DMS114 treated with DMSO at 0.1 percent for 48 hours (cell line): ENCODE data around the gene EIF2B2.
A peak's percentile ranks its signal among the peaks of the same experiment; 100 is the strongest.

ENCODE experiments used
- DNase-seq: peaks from one replicate; lab custom pipeline; 2025; ENCODE audit not compliant: unreplicated experiment; lab: John Stamatoyannopoulos, UW

The EIF2B2 gene

DNA sequence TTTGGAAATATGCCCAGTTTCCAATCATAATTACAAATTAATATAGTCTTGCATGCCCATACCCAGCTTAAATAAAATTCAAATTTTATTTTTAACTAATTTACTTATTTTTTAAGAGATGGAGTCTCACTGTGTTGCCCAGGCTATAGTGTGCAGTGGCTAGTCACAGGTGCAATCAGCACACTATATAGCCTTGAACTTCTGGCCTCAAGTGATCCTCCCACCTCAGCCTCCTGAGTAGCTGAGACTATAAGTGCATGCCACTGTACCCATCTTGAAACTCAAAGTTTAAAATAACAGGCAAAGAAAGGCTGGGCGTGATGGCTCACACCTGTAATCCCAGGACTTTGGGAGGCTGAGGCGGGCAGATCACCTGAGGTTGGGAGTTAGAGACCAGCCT, 38.2 kb downstream of the EIF2B2 start:
- no peak for DNase-seq

DNA sequence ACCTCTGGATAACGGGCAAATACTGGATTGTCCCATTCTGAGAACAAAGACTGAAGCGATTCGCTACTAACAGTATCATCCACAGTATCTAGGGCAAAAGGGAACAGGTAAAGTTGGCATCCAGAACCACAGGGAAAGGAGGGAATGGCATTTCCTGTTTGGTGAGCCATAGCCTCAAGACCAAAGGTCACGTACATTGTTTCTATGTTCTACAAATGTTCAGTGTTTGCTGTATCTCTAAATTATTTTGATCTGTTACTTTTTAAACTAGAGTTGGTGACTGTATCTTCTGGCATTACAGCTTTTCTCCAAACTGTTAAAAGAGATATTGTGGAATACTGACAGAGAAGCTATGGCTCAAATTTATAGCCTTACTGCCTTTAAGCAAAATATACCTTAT, 38.9 kb downstream of the EIF2B2 start:
- DNase-seq: no peak

DNA sequence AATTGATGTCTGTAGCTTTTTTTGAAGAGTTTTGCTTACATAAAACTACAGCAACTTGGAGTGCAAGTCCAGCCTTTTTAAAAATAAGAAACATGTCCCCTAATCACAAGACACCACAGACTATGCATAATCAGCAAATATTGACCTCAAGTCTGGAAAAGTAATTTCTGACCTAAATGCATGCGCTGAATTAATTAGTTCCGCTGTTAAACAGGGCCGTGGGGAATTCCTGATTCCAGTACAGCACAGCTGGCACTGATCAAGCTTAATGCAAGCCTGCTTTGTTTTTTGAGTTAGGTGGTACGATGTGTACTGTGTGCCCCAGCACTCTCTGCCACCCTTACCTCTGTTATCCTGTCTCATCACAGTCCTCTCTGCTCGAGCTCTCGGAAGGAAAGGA, 39.3 kb downstream of the EIF2B2 start:
- DNase-seq: no peak

DNA sequence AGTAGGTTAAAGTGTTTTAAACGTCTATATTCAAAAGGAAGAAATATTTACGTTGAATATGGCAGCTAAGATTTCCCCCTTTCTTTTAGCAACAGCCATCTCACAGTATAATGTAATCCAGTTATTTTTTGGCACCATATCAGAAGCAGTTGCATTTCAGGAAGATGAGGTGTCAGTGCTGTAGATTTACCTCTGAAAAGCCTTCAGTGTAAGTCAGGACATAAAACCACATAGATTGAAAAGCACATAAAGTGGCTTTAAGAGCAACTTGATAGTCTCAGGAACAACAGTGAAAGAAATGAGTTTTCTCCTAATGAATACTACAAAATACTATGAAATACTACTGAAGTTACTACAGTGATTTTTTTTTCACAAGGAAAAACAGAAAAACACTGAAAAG, 41.6 kb downstream of the EIF2B2 start:
- DNase-seq: no peak

DNA sequence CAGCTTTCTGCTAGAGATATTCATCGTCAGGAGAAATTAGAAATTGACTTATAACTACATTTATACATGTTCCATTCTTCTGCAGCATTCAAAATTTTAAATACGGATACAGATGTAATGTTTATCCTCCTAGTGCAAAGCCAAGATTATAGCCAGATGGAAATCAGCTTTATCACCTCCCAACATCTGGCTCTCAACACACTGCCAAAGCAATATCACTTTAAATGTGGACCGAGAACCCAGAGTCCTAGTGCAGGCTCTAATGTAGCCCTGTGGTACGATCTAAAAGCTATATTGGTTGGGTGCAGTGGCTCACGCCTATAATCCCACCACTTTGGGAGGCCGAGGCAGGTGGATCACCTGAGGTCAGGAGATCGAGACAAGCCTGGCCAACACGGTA, 42.0 kb downstream of the EIF2B2 start:
- DNase-seq: no peak

DNA sequence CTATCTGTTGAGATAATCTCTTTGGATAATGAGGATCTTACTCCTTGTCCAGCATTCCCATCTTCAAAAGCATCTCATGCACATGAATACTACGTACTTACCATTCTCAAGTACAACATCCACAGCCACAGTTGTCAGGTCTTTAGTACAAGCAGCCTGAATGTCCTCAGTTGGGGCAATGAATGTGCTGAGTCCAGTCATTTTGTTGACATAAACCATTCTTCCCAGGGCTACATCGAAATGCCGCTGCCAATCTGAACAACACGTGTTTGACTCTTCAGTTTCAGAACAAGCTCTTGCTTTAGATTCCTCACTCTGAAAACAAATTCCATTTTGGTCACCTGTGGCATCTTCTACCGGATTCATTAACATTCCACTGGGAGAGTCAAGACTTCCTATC, 43.6 kb downstream of the EIF2B2 start:
- DNase-seq: no peak

DNA sequence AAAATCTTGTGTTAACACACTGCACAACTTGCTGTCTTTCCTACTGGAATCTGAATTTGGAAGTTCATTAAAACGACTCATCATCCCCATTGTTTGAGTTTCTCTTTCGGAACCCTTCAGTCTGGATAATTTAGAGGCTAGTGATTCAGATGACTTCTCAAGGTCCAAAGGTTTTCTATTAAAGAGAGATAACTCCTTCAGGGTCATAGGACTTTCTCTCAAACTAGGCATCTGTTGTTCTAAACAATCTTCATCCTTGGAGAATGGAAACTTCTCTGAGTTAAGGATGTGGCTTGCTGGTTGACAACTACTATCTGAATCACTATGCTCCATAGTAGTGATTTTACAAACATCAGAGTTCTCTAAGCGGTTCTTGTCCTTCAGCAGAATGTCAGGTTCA, 44.2 kb downstream of the EIF2B2 start:
- no peak for DNase-seq

DNA sequence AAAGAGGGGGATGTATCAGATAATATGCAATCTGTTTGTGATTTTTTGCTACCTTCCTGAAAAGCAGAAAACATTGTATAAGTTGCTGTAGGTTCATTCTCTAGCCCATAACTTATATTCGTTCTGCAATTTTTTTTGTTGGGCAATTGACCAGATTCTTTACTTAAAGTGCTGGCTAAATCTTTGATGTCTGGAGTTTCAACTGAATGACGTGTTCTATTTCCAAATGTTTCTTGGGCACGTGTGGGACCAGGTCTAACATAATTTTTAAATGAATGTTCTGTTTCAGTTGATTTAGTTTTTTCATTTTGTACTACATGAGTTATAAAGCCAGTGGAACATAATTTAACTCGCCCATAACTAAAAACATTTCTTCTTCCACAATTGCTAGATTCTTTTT, 44.8 kb downstream of the EIF2B2 start:
- no peak for DNase-seq

DNA sequence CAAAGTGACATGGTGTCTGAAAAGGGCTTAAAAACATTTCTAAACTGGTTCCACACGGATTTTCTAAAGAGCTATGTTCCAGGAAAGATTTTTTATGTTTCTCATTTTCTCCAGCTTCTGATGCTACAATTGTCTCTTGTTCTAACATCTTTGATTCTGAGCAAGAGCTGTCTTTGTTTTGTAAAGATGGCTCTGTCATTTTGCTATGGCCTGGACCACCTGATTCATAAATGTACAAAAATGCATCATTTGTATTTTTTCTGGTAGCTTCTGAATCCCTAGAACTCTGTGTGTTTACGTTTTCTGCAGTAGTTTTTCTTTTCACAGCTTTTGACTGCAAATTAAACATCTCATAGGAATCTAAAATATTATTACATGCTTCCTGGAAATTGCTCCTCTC, 45.4 kb downstream of the EIF2B2 start:
- no peak for DNase-seq

DNA sequence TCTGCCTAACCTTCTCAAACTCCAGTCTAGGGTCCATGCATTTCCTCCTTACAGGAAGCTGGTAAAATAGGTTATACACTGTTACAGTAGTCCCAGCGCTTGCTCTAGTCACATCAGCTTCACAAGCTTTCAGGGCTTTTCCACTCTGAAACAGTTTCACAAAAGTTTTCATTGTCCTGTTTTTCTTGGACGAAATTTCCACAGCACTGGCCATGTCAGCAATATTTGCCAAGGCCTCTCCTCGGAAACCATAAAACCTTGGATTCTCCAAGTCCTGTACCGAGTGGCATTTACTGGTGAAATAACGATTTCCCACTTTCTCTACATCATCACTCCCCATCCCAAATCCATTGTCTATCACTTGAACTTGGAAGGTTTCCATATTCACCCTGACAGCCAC, 46.4 kb downstream of the EIF2B2 start:
- no peak for DNase-seq

DNA sequence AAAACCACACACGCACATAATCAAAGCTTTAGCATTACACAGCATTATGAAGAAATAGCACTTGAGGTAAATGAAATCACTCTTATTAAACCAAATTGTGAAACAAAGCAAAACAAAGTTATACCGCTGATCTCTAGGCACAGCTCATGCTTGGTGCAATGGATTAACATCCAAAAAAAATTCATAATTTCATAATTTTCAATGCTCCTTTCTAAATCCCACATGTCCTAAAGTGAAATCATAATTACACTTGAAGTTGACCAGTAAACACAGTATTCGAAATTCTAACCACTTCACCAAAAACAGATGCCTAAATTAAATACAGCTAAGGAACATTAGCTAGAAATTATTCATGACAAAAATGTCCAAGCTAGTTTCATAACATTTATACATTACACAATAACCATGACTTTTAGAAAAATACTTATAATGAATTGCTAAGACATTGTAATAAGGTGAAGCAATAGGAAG, 47.0 kb downstream of the EIF2B2 start:
- DNase-seq: no peak

DNA sequence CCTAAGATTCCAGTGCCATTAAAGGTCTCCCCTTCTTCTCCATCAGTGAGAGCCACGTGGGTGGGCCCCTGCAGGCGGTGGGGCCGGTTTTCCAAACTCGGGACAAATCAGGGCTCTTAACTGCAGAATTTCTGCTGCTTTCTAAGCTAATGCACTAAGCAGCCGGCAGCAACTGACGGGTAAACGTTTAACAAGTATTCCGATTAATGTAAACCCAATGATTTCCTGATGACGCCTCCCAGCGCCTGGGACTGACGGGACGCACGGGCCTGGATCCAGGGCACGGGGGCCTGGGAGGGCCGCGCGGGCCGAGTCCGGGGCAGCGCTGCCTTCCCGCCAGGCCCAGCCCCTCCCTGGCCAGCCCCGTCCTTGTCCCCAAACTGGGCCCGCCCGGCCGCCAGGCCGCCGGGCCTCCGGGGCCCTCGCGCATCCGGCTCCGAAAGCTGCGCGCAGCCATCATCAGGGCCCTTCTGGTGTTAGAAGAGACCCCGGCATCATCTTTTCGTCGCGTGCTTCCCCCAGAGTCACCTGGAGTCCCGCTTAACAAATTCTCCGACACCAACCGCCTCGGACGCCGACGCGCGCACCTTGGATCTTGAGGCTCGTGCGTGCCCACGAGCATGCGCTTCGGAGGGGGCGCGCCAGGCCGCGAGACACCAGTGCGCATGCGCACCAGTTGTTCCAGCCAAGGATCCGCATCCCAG, 48.3 kb downstream of the EIF2B2 start, which contains the start of gene MLH3:
TSS of gene MLH3 (minus strand) at position 616 of the 704 bp plus-strand sequence. CDS start 1,812 bp downstream, outside the sequence.
- DNase-seq: peak; percentile 73

DNA sequence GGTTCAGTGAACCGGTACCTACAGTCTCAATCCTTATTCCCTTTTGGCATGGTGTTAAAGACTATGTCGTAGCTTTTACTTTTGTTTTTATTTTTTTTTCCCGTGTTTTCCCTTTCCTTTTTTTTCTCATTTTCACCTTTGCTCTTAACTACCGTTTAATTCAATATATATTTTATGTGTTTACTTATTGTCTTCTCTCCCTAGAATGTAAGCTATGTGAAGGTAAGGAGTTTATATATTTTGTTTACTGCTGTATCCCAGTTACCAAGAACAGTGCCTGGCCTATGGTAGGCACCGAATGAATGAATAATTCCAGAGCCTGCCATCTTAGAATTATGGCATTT, 48.8 kb downstream of the EIF2B2 start:
- no peak for DNase-seq

DNA sequence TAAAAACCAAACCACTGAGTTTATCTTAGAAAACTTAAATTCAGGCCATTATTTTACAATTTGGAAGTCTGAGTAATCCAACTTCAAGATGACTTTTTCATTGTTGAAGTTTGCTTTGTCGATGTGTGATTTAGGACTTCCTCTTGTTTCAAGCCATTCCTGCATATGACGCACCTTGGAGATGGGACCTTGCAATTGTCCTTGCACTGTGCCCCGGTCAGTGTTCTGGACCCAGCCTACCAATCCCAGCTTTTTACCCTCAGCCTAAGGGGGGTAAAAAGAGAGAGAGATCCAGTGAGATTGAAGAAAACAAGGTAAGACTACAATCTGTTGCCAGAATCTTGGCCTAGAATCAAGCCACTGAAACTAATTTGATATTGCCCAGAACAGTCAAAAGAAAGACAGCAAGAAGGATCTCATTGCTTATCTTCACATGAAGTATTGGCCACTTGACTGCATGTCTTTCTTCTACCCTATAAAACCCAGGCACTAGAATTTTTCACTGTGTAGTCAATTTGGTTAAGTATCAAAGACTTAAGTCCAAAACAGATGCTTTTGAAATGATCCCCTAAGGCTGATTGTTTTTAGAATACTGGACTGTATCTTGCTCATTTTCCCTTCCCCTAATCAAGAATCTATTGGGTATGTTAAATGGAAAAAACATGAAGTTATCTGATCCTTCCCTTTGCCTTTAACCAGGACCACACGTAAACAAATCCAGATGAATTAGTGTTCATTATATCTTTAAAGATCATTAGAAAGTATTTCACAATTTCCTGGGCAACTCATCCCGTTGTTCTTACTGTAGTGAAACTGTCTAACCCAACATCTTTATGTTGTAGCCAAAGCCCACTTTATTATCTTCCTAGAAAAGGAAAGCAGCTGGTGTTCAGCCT, 50.9 kb downstream of the EIF2B2 start:
- no peak for DNase-seq

DNA sequence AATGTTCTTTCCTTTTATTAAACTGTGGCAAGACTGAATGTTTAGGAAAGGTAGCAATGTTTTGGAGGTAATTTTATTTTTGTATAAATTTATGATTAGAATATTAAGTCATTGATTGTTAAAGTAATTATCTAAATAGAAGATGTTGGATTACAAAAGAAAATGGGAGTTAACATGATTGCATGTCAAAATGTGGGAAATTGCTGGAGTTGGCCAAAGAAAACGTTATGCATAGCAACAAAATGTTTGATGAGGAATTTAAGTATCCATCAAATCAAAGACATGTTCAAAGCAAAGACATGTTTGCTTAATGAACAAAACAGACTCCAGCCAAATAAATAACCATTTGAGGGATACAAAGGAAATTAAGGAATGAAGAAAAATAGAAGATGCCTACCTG, 51.7 kb downstream of the EIF2B2 start:
- DNase-seq: no peak

DNA sequence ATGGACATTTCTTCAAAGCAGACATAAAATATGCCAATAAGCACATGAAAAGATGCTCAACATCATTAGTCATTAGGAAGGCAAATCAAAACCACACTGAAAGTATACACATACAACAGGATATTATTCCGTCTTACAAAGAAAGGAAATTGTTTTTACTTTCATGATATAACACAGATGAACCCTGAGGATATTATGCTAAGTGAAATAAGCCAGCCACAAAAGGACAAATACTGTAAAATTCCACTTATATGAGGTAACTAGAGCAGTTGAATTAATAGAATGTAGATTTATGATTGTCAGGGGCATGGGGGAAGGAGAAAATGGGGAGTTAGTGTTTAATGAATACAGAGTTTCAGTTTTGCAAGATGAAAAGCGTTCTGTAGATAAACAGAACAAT, 56.9 kb downstream of the EIF2B2 start:
- no peak for DNase-seq

DNA sequence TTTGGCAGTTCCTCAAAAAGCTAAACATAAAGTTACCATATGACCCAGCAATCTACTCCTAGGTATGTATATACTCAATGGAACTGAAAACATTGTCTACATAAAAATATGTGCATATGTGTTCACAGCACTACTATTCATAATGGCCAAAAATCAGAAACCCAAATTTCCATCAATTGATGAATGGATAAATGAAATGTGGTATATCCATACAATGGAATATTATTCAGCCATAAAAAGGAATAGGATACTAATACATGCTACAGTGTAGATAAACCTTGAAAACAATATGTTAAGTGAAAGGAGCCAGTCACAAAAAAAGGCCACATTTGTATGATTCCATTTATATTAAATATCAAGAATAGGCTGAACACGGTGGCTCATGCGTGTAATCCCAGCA, 57.7 kb downstream of the EIF2B2 start:
- no peak for DNase-seq
